DOHH2 (cell line): ENCODE data around the gene UNC93B1.

Experiments
- H3F3A ChIP-seq: fragments of 200-600 bp; sonication (generic), shearing (Covaris generic); 2 replicates; pipeline ENCODE4 v1.6.0; 2016; ENCODE audit warnings: antibody characterized with exemption, mild to moderate bottlenecking; ENCODE audit not compliant: control insufficient read depth, insufficient read depth
- H3K27ac ChIP-seq: fragments of 200-600 bp; sonication (generic); 2 replicates; pipeline ENCODE4 v1.5.1; 2014; ENCODE audit warnings: low read depth, mild to moderate bottlenecking, low read length, moderate library complexity
- H3K27me3 ChIP-seq: fragments of 200-600 bp; sonication (generic); 2 replicates; pipeline ENCODE4 v1.6.1; 2014; ENCODE audit warnings: mild to moderate bottlenecking, low read length, mixed read lengths; ENCODE audit not compliant: control insufficient read depth
- H3K36me3 ChIP-seq: fragments of 200-600 bp; sonication (generic); 2 replicates; pipeline ENCODE4 v1.6.1; 2014; ENCODE audit warnings: mild to moderate bottlenecking, low read length, moderate library complexity, mixed read lengths; ENCODE audit not compliant: control insufficient read depth
- H3K4me1 ChIP-seq: fragments of 200-600 bp; sonication (generic); 2 replicates; pipeline ENCODE4 v1.6.1; 2014; ENCODE audit warnings: mild to moderate bottlenecking, low read length, mixed read lengths; ENCODE audit not compliant: control insufficient read depth
- H3K4me2 ChIP-seq: fragments of 200-600 bp; sonication (generic); 2 replicates; pipeline ENCODE4 v1.6.0; 2014; ENCODE audit warnings: mild to moderate bottlenecking, low read length, moderate library complexity
- H3K4me3 ChIP-seq: fragments of 200-600 bp; sonication (generic); 2 replicates; pipeline ENCODE4 v1.5.1; 2014; ENCODE audit warnings: mild to moderate bottlenecking, low read length, mixed read lengths
- H3K79me2 ChIP-seq: fragments of 200-600 bp; sonication (generic); 2 replicates; pipeline ENCODE4 v1.6.1; 2014; ENCODE audit warnings: mild to moderate bottlenecking, low read length, mixed read lengths; ENCODE audit not compliant: control insufficient read depth
- H3K9me2 ChIP-seq: fragments of 200-600 bp; sonication (generic); replicated peaks from 2 replicates; pipeline ENCODE4 v1.6.1; 2014; ENCODE audit warnings: mild to moderate bottlenecking, low read length, mixed read lengths; ENCODE audit not compliant: control insufficient read depth
- H3K9me3 ChIP-seq: fragments of 200-600 bp; sonication (generic); 2 replicates; pipeline ENCODE4 v1.6.1; 2014; ENCODE audit warnings: antibody characterized with exemption, low read length, mixed read lengths; ENCODE audit not compliant: control insufficient read depth, insufficient read depth
- H4K20me1 ChIP-seq: fragments of 200-600 bp; sonication (generic); 2 replicates; pipeline ENCODE4 v1.6.0; 2014; ENCODE audit warnings: low read depth, mild to moderate bottlenecking, antibody characterized with exemption, low read length, moderate library complexity; ENCODE audit not compliant: control insufficient read depth, insufficient read depth
- CTCF ChIP-seq: fragments of 200-600 bp; sonication (generic); IDR thresholded peaks from one replicate; pipeline ENCODE4 v1.5.1; 2014; ENCODE audit warnings: antibody characterized with exemption, mild to moderate bottlenecking, low read depth, low read length; ENCODE audit not compliant: poor library complexity, severe bottlenecking
- EZH2phosphoT487 ChIP-seq: fragments of 200-600 bp; sonication (generic); IDR thresholded peaks from 2 replicates; pipeline ENCODE4 v1.6.1; 2017; ENCODE audit warnings: borderline replicate concordance, mild to moderate bottlenecking, antibody characterized with exemption, low read length, moderate library complexity, mixed read lengths

Gene UNC93B1

DNA sequence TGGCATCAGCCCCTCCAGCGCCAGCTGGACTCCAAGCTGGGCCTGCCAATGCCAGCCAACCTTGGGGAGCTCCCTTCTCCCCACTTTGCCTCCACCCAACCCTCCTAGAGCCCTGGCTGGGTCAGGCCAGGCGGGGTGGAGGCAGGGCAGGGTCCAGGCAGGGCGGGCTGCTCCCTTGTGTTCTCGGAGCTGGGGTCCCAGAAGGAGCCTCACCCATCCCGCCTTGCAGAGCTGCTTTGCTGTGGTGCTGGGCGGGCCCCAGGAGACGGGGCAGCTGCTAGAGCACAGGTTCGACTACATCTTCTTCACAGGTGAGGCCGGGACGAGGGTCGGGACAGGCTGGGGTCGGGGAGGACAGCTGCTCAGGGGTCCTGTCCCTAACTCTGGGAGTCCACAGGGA is 15.6 kb upstream of the UNC93B1 start:
- H3K9me2 ChIP-seq, result no peaks in the 10 kb centered on the region
- H3K4me3 ChIP-seq, result no peak overlapping the region
- H3K4me2 ChIP-seq, result no peak overlapping the region
- H3K4me1 ChIP-seq, result no peaks in the 10 kb centered on the region
- no peaks in the 10 kb centered on the region for H3K36me3 ChIP-seq
- TF ChIP-seq EZH2phosphoT487 (no peak), CTCF (no peak)
- H4K20me1 ChIP-seq, result no peaks in the 10 kb centered on the region
- no peaks in the 10 kb centered on the region; the same call in 1 of the 2 replicates for H3F3A ChIP-seq
- H3K9me3 ChIP-seq, result no peaks in the 10 kb centered on the region
- H3K79me2 ChIP-seq, result no peaks in the 10 kb centered on the region
- no peaks in the 10 kb centered on the region for H3K27me3 ChIP-seq
- H3K27ac ChIP-seq, result no peak overlapping the region

- no peaks in the 10 kb centered on the region for H3K79me2 ChIP-seq
- TF ChIP-seq CTCF (no peak), EZH2phosphoT487 (no peak)
- H3K4me2 ChIP-seq, result no peak overlapping the region
- no peaks in the 10 kb centered on the region for H3F3A ChIP-seq
- H3K4me3 ChIP-seq, result no peak overlapping the region
- H3K36me3 ChIP-seq, result no peaks in the 10 kb centered on the region
- no peaks in the 10 kb centered on the region for H3K9me2 ChIP-seq
- no peak overlapping the region for H3K27ac ChIP-seq
- no peaks in the 10 kb centered on the region for H4K20me1 ChIP-seq
- H3K9me3 ChIP-seq, result no peaks in the 10 kb centered on the region
- H3K27me3 ChIP-seq, result no peaks in the 10 kb centered on the region
- H3K4me1 ChIP-seq, result no peaks in the 10 kb centered on the region
Measured at GRCh38 chr11:68018730-68019190, 14.9 kb upstream of the UNC93B1 start.

GRCh38 chr11:68017980-68018729 is 14.3 kb upstream of the UNC93B1 start:
- TF ChIP-seq CTCF, result no peak
- no peak for TF ChIP-seq EZH2phosphoT487
- Histone ChIP-seq H3F3A (no peaks in the 10 kb centered on the region), H4K20me1 (no peaks in the 10 kb centered on the region), H3K27me3 (no peaks in the 10 kb centered on the region), H3K36me3 (no peaks in the 10 kb centered on the region), H3K4me3 (no peak overlapping the region), H3K27ac (no peak overlapping the region), H3K79me2 (no peaks in the 10 kb centered on the region), H3K9me2 (no peaks in the 10 kb centered on the region), H3K4me2 (no peak overlapping the region), H3K4me1 (no peaks in the 10 kb centered on the region), H3K9me3 (no peaks in the 10 kb centered on the region)
